Measurements from ENCODE around the gene DNAJC6. TPM values are rescaled to one million over a fixed set of nuclear protein-coding genes. Genes with fewer than 3 reads are reported as not detected.

Gene DNAJC6
- 1 to 10 TPM; 4.1 to 6.2 TPM for total RNA-seq

DNA sequence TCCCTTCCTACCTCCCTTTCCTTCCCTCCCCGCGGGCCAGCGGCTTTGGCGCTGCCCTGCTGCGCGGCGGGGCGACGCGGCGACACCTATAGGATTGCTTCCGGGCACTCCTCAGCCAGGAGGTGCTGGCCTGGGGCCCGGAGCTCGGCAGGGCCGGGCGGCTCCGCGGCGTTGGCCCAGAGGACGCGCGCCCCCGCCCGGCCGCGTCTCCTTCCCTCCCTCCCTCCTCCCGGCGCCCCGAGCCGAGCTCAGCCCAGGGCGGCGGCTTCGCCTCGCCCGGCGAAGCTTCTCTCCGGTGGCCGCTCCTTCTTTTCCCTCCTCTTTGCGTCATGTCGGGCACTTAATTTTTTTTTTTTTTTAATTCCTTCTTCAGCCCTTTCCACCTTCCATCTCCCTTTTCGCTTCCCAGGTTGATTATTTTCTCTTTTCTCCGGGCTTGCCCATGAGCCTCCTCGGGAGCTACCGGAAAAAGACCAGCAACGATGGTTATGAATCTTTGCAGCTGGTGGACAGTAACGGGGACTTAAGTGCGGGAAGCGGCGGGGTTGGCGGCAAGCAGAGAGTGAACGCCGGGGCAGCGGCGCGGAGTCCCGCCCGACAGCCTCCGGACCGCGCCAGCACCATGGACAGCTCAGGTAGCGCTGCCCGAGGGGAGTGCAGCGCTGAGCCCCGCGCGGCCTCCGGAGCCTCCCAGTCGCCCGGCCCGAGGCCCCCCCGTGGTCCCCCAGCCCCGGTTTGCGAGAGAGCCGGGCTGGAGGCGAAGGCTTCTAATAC, at the start of gene DNAJC6:
DNAJC6 (plus strand) TSS at position 240 of the 774 bp plus-strand sequence; CDS start at position 443, 203 bp downstream.
- CTCF ChIA-PET: interaction anchor here (0.8 to 1.2 kb wide), 3 partner anchors 41 to 73 kb away, joined by 3 read pairs; no protein-coding TSS in a partner anchor
- Mint-ChIP-seq H3K9me3 (ENCODE audit: low read depth) (no peaks in the 10 kb centered on the region), H3K4me1 (peaks cover 10% of the 10 kb centered on the region), H3K36me3 (peaks cover 6% of the 10 kb centered on the region), H3K27ac (no peak within 1 kb of the TSS), H3K4me3 (peak within 1 kb of the TSS; percentile 65), H3K27me3 (peaks cover 37% of the 10 kb centered on the region)
- ATAC-seq (peak; percentile 98), DNase-seq (peak; percentile 72)

DNA sequence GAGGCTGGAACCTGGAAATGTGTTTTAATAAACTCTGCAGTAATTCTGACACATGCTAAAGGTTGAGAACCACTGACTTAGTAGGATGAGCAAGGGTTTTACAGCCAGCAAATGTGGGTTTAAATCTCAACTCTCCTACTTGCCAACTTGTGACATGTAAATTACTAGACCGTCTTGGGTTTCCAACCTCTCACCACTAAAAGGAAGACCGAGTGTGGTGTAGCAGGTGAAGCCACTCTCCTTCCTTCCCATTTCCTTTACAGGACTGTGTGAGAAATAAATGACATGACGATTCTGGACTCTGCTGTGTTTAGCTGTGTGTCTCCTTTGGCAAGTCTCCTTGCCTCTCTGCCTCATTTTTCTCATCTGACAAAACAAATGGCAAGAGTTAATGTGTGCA, 49.5 kb upstream of the DNAJC6 start:
- H3K4me1 Mint-ChIP-seq: peaks cover 56% of the 10 kb centered on the region
- CTCF ChIA-PET: interaction anchor here (1.2 to 1.5 kb wide), 3 partner anchors 23 to 200 kb away, joined by 3 read pairs; no protein-coding TSS in a partner anchor
- no peak for ATAC-seq

DNA sequence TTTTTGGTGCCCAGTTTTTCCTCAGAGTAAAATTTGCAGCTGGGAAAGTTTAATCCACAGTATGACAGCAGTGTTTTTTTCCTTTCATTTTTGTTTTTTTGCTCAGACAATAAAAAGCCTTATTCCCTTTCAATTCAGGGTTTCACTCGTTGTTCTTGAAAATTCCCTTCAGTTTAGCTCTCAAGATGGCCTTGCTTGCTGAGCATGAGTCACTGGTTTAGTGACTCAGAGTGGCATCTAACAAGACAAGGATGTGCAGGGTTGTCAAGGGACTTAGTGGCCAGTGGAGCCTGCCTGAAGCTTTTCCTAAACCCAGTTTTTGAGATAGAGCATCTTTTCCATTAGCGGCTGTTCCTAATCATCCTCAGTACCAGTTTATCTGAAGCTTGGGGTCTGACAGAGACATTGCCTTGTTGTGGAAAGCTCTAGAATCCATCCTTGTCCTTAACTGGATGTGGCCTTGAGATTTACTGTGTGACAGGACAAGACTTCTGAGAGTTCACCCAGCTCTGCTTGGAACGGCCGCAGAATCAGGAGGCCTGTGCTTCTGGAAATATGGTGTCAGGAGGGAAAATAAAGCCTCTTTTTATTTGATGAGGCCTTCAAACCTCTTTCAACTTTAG, 48.4 kb upstream of the DNAJC6 start:
- Mint-ChIP-seq H3K27me3 (peaks cover 7% of the 10 kb centered on the region), H3K4me3 (peak overlapping the region; percentile 20), H3K27ac (peak overlapping the region; percentile 32), H3K36me3 (no peaks in the 10 kb centered on the region), H3K4me1 (peaks cover 49% of the 10 kb centered on the region), H3K9me3 (ENCODE audit: low read depth) (no peaks in the 10 kb centered on the region)
- DNase-seq: no peak
- peak; percentile 54 for ATAC-seq
- CTCF ChIA-PET: interaction anchor here (0.8 kb wide), 1 partner anchor 132 kb away, joined by 4 read pairs; no protein-coding TSS in a partner anchor

More for the DNA sequence above, 49.5 kb upstream of the DNAJC6 start:
- no peak for DNase-seq
- Mint-ChIP-seq H3K4me3 (no peak overlapping the region), H3K36me3 (no peaks in the 10 kb centered on the region), H3K27me3 (peaks cover 9% of the 10 kb centered on the region), H3K27ac (no peak overlapping the region), H3K9me3 (ENCODE audit: low read depth) (no peaks in the 10 kb centered on the region)

DNA sequence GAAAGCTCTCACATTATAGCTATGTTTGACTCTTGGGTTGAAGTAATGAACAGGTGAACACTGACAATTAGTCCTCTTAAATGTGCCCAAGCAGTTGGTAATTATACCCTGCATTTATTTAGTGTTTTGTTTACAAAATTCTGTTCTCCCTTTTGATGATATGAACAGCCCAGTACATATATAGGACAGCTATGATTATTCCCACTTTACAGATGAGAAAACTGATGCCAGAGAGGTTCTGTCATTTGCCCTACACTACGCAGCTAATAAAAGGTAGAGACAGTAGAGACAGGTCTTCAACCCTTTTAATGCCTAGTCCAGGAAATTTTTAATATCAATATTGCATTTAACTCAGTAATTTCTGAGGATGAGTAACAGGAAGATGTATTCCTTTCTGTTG, 46.1 kb upstream of the DNAJC6 start:
- ATAC-seq: no peak
- DNase-seq: no peak
- Mint-ChIP-seq H3K9me3 (ENCODE audit: low read depth) (no peaks in the 10 kb centered on the region), H3K27me3 (peaks cover 14% of the 10 kb centered on the region), H3K4me1 (peaks cover 54% of the 10 kb centered on the region), H3K27ac (no peak overlapping the region), H3K4me3 (no peak overlapping the region), H3K36me3 (no peaks in the 10 kb centered on the region)
- CTCF ChIA-PET: interaction anchor here (1.2 kb wide), 1 partner anchor 9 kb away, joined by 4 read pairs; no protein-coding TSS in a partner anchor

DNA sequence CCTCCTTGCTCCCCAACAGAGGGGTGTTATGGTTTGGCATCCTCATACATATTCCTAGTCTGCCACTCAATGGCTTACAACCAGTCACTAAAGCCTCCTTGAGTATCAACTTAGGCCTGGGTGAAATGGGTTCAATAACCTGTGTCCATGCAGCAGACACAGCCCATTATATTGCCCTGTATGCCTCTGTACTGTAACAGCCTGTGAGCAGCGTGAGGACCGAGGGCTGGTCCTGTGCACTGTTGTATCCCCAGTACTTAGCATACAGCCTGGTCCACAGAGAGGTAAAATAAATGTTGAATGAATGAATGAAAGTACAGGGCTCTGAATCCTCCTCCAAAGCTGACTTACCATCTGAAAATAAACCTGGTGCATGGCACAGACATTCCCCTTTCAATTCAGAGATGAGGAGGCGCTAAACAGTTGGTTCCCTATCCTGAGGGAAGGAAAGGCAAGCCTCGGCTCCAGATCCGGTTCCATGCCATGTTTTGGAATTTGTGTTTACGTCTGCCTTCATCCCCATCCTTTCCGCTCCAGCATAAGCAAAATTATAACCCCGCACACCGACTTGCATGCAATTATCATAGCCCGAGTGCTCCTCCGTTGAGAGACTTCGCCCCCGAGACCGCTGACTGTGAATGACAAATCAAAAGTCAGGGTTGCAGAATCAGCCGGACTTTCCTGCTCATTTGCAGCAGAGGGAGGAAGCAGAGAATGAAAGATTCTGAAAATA, 45.0 kb upstream of the DNAJC6 start:
- no peak for ATAC-seq
- H3K36me3 Mint-ChIP-seq: no peaks in the 10 kb centered on the region
- H3K27me3 Mint-ChIP-seq: peaks cover 20% of the 10 kb centered on the region
- no peaks in the 10 kb centered on the region for H3K9me3 Mint-ChIP-seq (ENCODE audit: low read depth)
- no peak overlapping the region for H3K27ac Mint-ChIP-seq
- no peak for DNase-seq
- H3K4me1 Mint-ChIP-seq: peaks cover 45% of the 10 kb centered on the region
- CTCF ChIA-PET: interaction anchor here (0.5 to 1.1 kb wide), 3 partner anchors 174 to 579 kb away, joined by 3 to 4 read pairs (median 4); no protein-coding TSS in a partner anchor
- peak overlapping the region; percentile 25 for H3K4me3 Mint-ChIP-seq

DNA sequence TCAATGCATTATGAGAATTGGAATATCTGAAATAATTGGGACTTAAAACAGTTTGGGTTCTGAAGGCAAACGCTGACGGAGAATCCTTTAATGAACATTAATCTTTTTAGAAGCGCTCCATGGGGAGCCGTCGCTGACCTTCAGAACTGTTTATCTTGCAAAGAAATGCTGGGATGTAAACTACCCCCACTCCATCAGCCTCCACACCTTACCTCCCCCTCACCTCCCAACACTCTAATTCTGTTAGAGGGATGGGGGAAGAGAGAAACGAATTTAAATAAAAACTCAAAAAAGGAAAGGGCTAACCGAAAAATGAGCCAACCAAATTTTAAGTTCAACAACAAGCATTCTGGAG, 44.1 kb upstream of the DNAJC6 start:
- DNase-seq (no peak), ATAC-seq (no peak)
- Mint-ChIP-seq H3K27me3 (peaks cover 24% of the 10 kb centered on the region), H3K9me3 (ENCODE audit: low read depth) (no peaks in the 10 kb centered on the region), H3K27ac (no peak overlapping the region), H3K4me3 (peak overlapping the region; percentile 68), H3K36me3 (no peaks in the 10 kb centered on the region), H3K4me1 (peaks cover 36% of the 10 kb centered on the region)
- CTCF ChIA-PET: interaction anchor here (0.6 to 1.7 kb wide), 5 partner anchors 8 to 457 kb away, joined by 3 to 4 read pairs (median 4); no protein-coding TSS in a partner anchor

DNA sequence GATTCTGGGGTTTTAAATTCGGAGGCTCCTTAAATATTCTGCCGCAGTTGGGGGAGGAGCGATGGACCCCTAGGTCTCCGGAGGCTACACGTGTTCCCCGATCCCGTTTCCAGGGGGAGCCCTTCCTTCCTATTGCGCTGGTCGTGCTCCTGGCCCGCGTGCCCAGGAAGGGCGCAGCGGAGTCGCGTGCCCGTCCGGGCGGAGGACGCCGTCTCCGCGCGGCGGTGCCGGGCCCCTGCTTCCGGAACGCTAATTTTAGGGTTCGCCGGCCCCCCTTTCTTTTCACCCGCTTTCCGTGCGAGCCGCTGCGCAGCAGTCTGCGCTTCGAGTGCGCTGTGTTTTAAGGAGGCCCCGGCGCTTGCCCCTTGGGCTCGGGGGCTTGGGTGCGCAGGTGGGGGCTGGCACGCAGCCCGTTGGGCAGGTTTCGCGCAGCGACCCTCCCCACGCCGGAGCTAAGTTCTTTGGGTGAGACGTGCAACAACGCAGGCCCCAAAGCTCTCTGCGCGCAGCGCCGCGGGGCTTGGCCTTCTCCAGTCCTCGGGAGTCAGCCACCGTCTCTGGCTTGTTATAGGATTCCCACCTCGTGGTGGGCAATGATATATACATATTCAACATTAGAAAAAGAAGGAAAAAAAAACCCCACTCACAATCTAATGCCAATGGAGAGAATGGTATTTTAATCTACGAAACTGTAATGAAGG, 43.5 kb upstream of the DNAJC6 start:
- no peaks in the 10 kb centered on the region for H3K9me3 Mint-ChIP-seq (ENCODE audit: low read depth)
- H3K27ac Mint-ChIP-seq: peak overlapping the region; percentile 64
- CTCF ChIA-PET: interaction anchor here (0.6 to 1.7 kb wide), 9 partner anchors 9 to 1181 kb away, joined by 3 to 5 read pairs (median 3); partner anchors contain the start of gene DNAJC6
- ATAC-seq (peak; percentile 86), DNase-seq (peak; percentile 68)
- peaks cover 24% of the 10 kb centered on the region for H3K27me3 Mint-ChIP-seq
- peaks cover 30% of the 10 kb centered on the region for H3K4me1 Mint-ChIP-seq
- no peaks in the 10 kb centered on the region for H3K36me3 Mint-ChIP-seq
- peak overlapping the region; percentile 68 for H3K4me3 Mint-ChIP-seq

DNA sequence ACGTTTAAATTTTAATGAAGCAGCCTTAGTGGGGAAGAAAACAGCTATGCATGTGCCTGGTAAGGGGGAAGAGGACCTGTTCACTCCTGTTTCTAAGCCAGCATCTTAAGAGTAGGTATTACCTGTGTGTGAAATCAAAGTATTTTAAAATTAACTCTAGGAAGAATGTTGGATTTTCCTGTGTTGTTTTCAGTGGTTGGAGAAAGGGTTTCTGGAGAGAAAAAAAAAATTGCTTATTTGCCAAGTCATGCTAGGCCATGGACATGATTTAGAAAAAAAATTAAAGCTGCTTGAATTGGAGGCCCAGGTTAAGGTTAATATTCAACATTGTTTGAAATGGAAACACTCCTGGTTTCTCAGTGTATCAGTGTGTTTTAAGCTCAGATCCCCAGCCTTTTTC, 42.9 kb upstream of the DNAJC6 start:
- H3K9me3 Mint-ChIP-seq (ENCODE audit: low read depth): no peaks in the 10 kb centered on the region
- H3K4me3 Mint-ChIP-seq: peak overlapping the region; percentile 68
- ATAC-seq (no peak), DNase-seq (no peak)
- peaks cover 25% of the 10 kb centered on the region for H3K4me1 Mint-ChIP-seq
- no peaks in the 10 kb centered on the region for H3K36me3 Mint-ChIP-seq
- H3K27me3 Mint-ChIP-seq: peaks cover 24% of the 10 kb centered on the region
- CTCF ChIA-PET: interaction anchor here (0.8 to 1.7 kb wide), 9 partner anchors 8 to 1180 kb away, joined by 3 to 5 read pairs (median 3); partner anchors contain the start of gene DNAJC6
- H3K27ac Mint-ChIP-seq: peak overlapping the region; percentile 14

DNA sequence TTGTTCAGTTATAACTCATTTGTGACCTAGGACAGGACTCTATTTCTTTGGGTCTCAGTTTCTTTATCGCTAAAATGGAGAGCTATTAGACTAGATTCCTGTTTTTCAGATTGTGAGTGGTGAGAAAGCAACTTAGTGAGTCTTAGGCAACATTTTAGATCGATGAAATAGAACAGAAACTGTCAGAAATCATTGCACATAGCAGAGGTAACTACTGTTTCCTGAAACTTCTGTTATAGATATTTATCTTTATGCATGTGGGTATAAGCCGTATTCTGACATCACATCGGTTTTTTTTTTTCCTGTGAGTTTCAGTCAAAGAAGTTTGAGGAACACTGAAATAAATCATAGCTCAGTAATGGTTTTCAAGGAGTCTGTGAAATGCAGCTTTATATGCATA, 42.1 kb upstream of the DNAJC6 start:
- H3K27ac Mint-ChIP-seq: no peak overlapping the region
- H3K4me1 Mint-ChIP-seq: peaks cover 24% of the 10 kb centered on the region
- ATAC-seq (no peak), DNase-seq (no peak)
- no peaks in the 10 kb centered on the region for H3K36me3 Mint-ChIP-seq
- CTCF ChIA-PET: interaction anchor here (1.2 to 1.7 kb wide), 4 partner anchors 9 to 19 kb away, joined by 3 to 4 read pairs (median 4); no protein-coding TSS in a partner anchor
- peaks cover 24% of the 10 kb centered on the region for H3K27me3 Mint-ChIP-seq
- no peak overlapping the region for H3K4me3 Mint-ChIP-seq
- H3K9me3 Mint-ChIP-seq (ENCODE audit: low read depth): no peaks in the 10 kb centered on the region

DNA sequence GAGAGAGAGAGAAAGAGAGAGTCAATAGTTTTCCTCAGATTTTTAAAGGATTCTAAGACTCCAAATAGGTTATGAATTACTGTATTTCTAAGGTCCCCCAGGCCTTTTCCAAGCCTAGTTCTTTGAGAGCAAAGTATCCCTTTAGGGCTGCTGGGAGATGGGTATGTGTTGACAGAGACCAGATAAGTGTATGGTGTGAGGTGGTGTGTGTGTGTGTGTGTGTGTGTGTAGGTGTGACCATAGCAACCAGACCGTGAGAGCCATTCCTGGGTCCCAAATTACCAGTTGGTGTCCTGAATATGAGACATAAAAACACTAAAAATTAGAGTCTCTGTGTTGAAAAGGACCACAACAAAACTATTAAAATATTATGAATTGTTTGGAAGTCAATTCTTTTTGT, 41.7 kb upstream of the DNAJC6 start:
- Mint-ChIP-seq H3K36me3 (no peaks in the 10 kb centered on the region), H3K27me3 (peaks cover 24% of the 10 kb centered on the region)

DNA sequence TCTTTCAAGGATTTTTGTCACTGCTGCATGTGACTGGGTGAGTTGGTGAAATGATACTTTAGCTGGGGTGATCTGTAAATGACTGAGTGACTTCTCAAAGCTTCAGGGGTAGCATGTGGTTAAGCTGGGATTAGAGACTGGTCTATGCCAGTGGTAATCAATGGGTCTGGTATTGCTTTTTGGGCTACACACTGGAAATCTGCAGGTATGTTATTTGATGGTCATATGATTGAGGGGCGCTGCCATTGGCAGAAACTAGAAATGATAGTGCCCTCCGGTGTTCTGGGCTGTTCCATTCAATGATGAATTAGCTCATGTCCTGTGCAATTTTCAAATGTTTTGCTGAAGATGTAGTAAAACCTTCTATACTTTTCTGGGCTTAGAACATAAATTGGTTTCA, 39.7 kb upstream of the DNAJC6 start:
- ATAC-seq: no peak
- CTCF ChIA-PET: interaction anchor here (1.1 kb wide), 1 partner anchor 33 kb away, joined by 4 read pairs; no protein-coding TSS in a partner anchor

More for the DNA sequence above, 41.7 kb upstream of the DNAJC6 start:
- DNase-seq: no peak
- Mint-ChIP-seq H3K27ac (no peak overlapping the region), H3K9me3 (ENCODE audit: low read depth) (no peaks in the 10 kb centered on the region), H3K4me3 (no peak overlapping the region), H3K4me1 (peaks cover 24% of the 10 kb centered on the region)
- CTCF ChIA-PET: interaction anchor here (0.8 to 1.4 kb wide), 4 partner anchors 9 to 42 kb away, joined by 3 to 4 read pairs (median 3); no protein-coding TSS in a partner anchor
- no peak for ATAC-seq

DNA sequence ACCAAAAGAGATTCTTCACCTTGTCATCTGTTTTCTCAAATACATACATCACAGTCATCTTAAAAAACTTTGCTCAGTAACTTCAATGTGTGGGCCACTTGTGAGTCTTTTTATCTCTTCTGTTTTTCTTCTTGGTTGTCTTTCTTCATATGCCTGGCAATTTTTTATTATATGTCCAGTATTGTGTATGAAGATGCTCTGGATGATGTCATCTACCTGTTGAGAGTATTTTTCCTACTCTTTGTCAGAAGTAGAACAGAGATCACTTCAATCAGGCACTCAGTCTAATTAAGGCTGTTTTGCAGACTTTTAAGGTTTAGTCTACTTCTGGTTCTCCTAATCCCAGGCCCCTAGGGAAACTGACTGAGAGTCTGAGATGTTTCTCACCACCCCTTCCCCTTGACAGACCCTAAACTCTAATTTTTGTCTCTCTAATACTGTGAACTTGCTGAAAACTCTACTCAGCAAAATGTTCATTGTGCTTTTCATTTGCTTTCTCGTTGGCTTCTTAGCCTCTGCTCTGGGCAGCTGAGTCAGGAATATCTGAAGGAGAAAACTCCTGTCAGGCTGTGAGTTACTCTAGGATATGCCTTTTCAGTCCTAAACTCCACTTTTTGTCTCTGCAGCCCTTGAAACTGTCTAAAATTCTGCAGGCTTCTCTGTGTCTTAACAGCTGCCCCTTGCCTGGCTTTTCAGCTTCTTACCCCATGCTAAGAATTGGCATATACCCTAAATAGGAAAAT, 33.0 kb upstream of the DNAJC6 start:
- H3K27me3 Mint-ChIP-seq: peaks cover 19% of the 10 kb centered on the region
- H3K9me3 Mint-ChIP-seq (ENCODE audit: low read depth): no peaks in the 10 kb centered on the region
- H3K36me3 Mint-ChIP-seq: no peaks in the 10 kb centered on the region
- DNase-seq (no peak), ATAC-seq (no peak)
- CTCF ChIA-PET: no interaction called here
- no peak overlapping the region for H3K4me3 Mint-ChIP-seq
- no peak overlapping the region for H3K27ac Mint-ChIP-seq
- H3K4me1 Mint-ChIP-seq: no peaks in the 10 kb centered on the region

More for the DNA sequence above, 39.7 kb upstream of the DNAJC6 start:
- H3K36me3 Mint-ChIP-seq: no peaks in the 10 kb centered on the region
- peaks cover 19% of the 10 kb centered on the region for H3K27me3 Mint-ChIP-seq
- H3K4me3 Mint-ChIP-seq: no peak overlapping the region
- no peak for DNase-seq
- no peaks in the 10 kb centered on the region for H3K9me3 Mint-ChIP-seq (ENCODE audit: low read depth)
- H3K4me1 Mint-ChIP-seq: peaks cover 20% of the 10 kb centered on the region
- H3K27ac Mint-ChIP-seq: no peak overlapping the region

All from activated CD8-positive, alpha-beta memory T cell treated with anti-CD3 and anti-CD28 coated beads, Interleukin-2, amount 10 ng/mL, durations not matched to agents 7 days and 5 days (primary cell).